Breast epithelium (tissue), 4 donors: ENCODE results near the gene NKAP. TPM values are rescaled to one million over a fixed set of nuclear protein-coding genes. Genes with fewer than 3 reads are reported as not detected.

Experiments
- DNase-seq, 2 donors: peaks; one replicate each; pipeline ENCODE4 v3.0.0-alpha.2; 2019; ENCODE audit warnings: low spot score in 2 of 2
- H3K27ac ChIP-seq, 2 donors: fragments of 200-600 bp; sonication (generic) in 1 of 2; one replicate each; pipeline ENCODE4 v1.5.1; 2016 to 2019; ENCODE audit warnings: mild to moderate bottlenecking in 1 of 2
- H3K27me3 ChIP-seq, 2 donors: fragments of 200-600 bp; sonication (generic) in 1 of 2; one replicate each; pipeline versions ENCODE4 v1.5.1 to v1.6.0; 2017 to 2019; ENCODE audit warnings: control low read depth in 1 of 2, mild to moderate bottlenecking in 1 of 2
- H3K36me3 ChIP-seq: fragments of 200-600 bp; one replicate; pipeline ENCODE4 v1.5.1; 2019
- H3K4me1 ChIP-seq, 2 donors: fragments of 200-600 bp; sonication (generic); one replicate each; pipeline ENCODE4 v1.5.1; 2016 to 2019; ENCODE audit warnings: control low read depth in 1 of 2
- H3K4me3 ChIP-seq, 3 donors: fragments of 200-600 bp; sonication (generic); 1 replicate in 2 of 3; 2 replicates in 1 of 3; pipeline ENCODE4 v1.5.1; 2016 to 2019; ENCODE audit warnings: mild to moderate bottlenecking in 3 of 3, moderate library complexity in 2 of 3
- H3K9me3 ChIP-seq, 2 donors: fragments of 200-600 bp; sonication (generic) in 1 of 2; one replicate each; pipeline ENCODE4 v1.5.1; 2016 to 2019; ENCODE audit warnings: control low read depth in 1 of 2
- CTCF ChIP-seq, 3 donors: fragments of 450-650 bp; IDR thresholded peaks; one replicate each; pipeline ENCODE4 v1.5.1; 2016 to 2017; ENCODE audit warnings: antibody characterized with exemption in 3 of 3, mild to moderate bottlenecking in 3 of 3, moderate library complexity in 3 of 3
- POLR2A ChIP-seq: fragments of 450-650 bp; IDR thresholded peaks from one replicate; pipeline ENCODE4 v1.6.1; 2016; ENCODE audit warnings: antibody characterized with exemption, mild to moderate bottlenecking, moderate library complexity
- POLR2AphosphoS5 ChIP-seq, 3 donors: sonication (generic); formaldehyde crosslinking; IDR thresholded peaks; one replicate each; pipeline ENCODE4 v1.6.1; 2017; ENCODE audit warnings: antibody characterized with exemption in 3 of 3
- intact Hi-C: fragments of 100-400 bp; cut with DNase I; formaldehyde crosslinking; loops from one replicate; pipeline ENCODE4 v1.15.1; 2023; ENCODE audit warnings: low total_unique reads
- total RNA-seq, 3 donors: library from RNA; depleted of rRNA; stranded (reverse); fragments of >200 nt; gene quantifications; one replicate each; pipeline ENCODE4 v1.1.0, GENCODE V29; 2016

Gene NKAP
- total RNA-seq, 3 donors from 2014 or later, result 6.4 to 7.3 (median 6.9) TPM

GRCh38 chrX:119880552-119881437 lies 62.8 kb downstream of the NKAP start:
- Histone ChIP-seq H3K27me3 (no peaks in the 10 kb centered on the region), H3K4me3 (no peak overlapping the region), H3K4me1 (no peaks in the 10 kb centered on the region), H3K9me3 (no peaks in the 10 kb centered on the region), H3K27ac (no peak overlapping the region), H3K36me3 (no peaks in the 10 kb centered on the region)
- peak in 2 of 3 donors; percentile 26 to 28 for TF ChIP-seq CTCF (IDR thresholded peaks at IDR 0.05)
- no peak for TF ChIP-seq POLR2AphosphoS5 (IDR thresholded peaks at IDR 0.05)
- DNase-seq, result no peak
- intact Hi-C loops, result no loop called here

GRCh38 chrX:119880076-119880475 lies 63.5 kb downstream of the NKAP start:
- intact Hi-C loops, result no loop called here
- no peak overlapping the region for H3K27ac ChIP-seq
- no peak for DNase-seq
- H3K4me3 ChIP-seq, result no peak overlapping the region
- no peaks in the 10 kb centered on the region for H3K36me3 ChIP-seq
- TF ChIP-seq POLR2AphosphoS5 (IDR thresholded peaks at IDR 0.05) (no peak), CTCF (IDR thresholded peaks at IDR 0.05) (no peak), POLR2A (no peak)
- H3K9me3 ChIP-seq, result no peaks in the 10 kb centered on the region
- H3K4me1 ChIP-seq, result no peaks in the 10 kb centered on the region
- no peaks in the 10 kb centered on the region for H3K27me3 ChIP-seq

GRCh38 chrX:119878740-119879139 lies 64.8 kb downstream of the NKAP start:
- Histone ChIP-seq H3K4me3 (no peak overlapping the region), H3K27ac (no peak overlapping the region), H3K36me3 (no peaks in the 10 kb centered on the region), H3K9me3 (no peaks in the 10 kb centered on the region), H3K4me1 (no peaks in the 10 kb centered on the region), H3K27me3 (no peaks in the 10 kb centered on the region)
- TF ChIP-seq CTCF (IDR thresholded peaks at IDR 0.05), result no peak
- TF ChIP-seq POLR2A, result no peak
- no peak for TF ChIP-seq POLR2AphosphoS5 (IDR thresholded peaks at IDR 0.05)
- DNase-seq, result no peak
- intact Hi-C loops, result no loop called here

GRCh38 chrX:119871599-119872395 lies 71.8 kb downstream of the NKAP start, which contains the start of the genes NDUFA1 and RNF113A:
TSS of gene NDUFA1 (plus strand) at chrX:119871832. CDS start at chrX:119871912, 80 bp downstream.
TSS of gene RNF113A (minus strand) at chrX:119871733. CDS start at chrX:119871613, 120 bp downstream.
- no peak for TF ChIP-seq CTCF (IDR thresholded peaks at IDR 0.05)
- TF ChIP-seq POLR2AphosphoS5 (IDR thresholded peaks at IDR 0.05), result peak in 2 of 3 donors; percentile 41 to 77
- peak; percentile 72 to 76 for DNase-seq
- peak within 1 kb of the TSS; percentile 45 to 68 (median 64) for H3K4me3 ChIP-seq
- no peaks in the 10 kb centered on the region for H3K4me1 ChIP-seq
- peak within 1 kb of the TSS; percentile 89 to 92 for H3K27ac ChIP-seq
- H3K9me3 ChIP-seq, result no peaks in the 10 kb centered on the region
- intact Hi-C loops, result no loop called here
- H3K36me3 ChIP-seq, result no peaks in the 10 kb centered on the region
- H3K27me3 ChIP-seq, result no peaks in the 10 kb centered on the region

- intact Hi-C loops, result no loop called here
- no peak for DNase-seq
Measured at GRCh38 chrX:119871245-119871598, 72.3 kb downstream of the NKAP start.

More at GRCh38 chrX:119871245-119871598, 72.3 kb downstream of the NKAP start:
- Histone ChIP-seq H3K27me3 (no peaks in the 10 kb centered on the region), H3K4me3 (peak overlapping the region; percentile 45 to 68 (median 64)), H3K4me1 (no peaks in the 10 kb centered on the region), H3K27ac (peak overlapping the region; percentile 89 to 92), H3K9me3 (no peaks in the 10 kb centered on the region), H3K36me3 (no peaks in the 10 kb centered on the region)
- no peak for TF ChIP-seq CTCF (IDR thresholded peaks at IDR 0.05)
- no peak for TF ChIP-seq POLR2AphosphoS5 (IDR thresholded peaks at IDR 0.05)
- TF ChIP-seq POLR2A, result no peak
